Tracheal epithelial cell (primary cell): Measurements from ENCODE around the gene CHL1. TPM values are rescaled to one million over a fixed set of nuclear protein-coding genes. Genes with fewer than 3 reads are reported as not detected.

Experiments
- total RNA-seq: library from RNA; depleted of rRNA; stranded (reverse); fragments of >200 nt; gene quantifications from 2 replicates; pipeline ENCODE4 v1.2.1, GENCODE V29; 2014

The CHL1 gene
- under 0.01 and 2.1 TPM in 2 replicates for total RNA-seq

GRCh38 chr3:196311-197148, at the start of gene CHL1:
CHL1 (plus strand) TSS chr3:196763; CDS start chr3:319777, 123,014 bp downstream.

